ENCODE results near the gene SERTAD3.
A peak's percentile ranks its signal among the peaks of the same experiment; 100 is the strongest.
"Not testable (repeated sequence)": the region's sequence is repeated elsewhere in the genome, so short reads cannot be mapped to it uniquely, and the experiment has no call there.

Gene SERTAD3

GRCh38 chr19:40408598-40408925 lies 35.6 kb downstream of the SERTAD3 start:
- not testable (repeated sequence) for DNase-seq (ENCODE audit: low spot score)

- DNase-seq (ENCODE audit: low spot score): no peak
Measured at GRCh38 chr19:40407714-40408597, 36.2 kb downstream of the SERTAD3 start.

- DNase-seq (ENCODE audit: low spot score): peak; percentile 85
Measured at GRCh38 chr19:40403262-40403984, 40.7 kb downstream of the SERTAD3 start.

- no peak for DNase-seq (ENCODE audit: low spot score)
Measured at GRCh38 chr19:40400559-40400958, 43.6 kb downstream of the SERTAD3 start.

- DNase-seq (ENCODE audit: low spot score): no peak
Measured at GRCh38 chr19:40398417-40399131, 45.6 kb downstream of the SERTAD3 start.

- DNase-seq (ENCODE audit: low spot score): no peak
Measured at GRCh38 chr19:40397568-40397906, 46.6 kb downstream of the SERTAD3 start.

GRCh38 chr19:40396886-40397567 lies 47.1 kb downstream of the SERTAD3 start:
- no peak for DNase-seq (ENCODE audit: low spot score)

- no peak for DNase-seq (ENCODE audit: low spot score)
Measured at GRCh38 chr19:40395956-40396355, 48.2 kb downstream of the SERTAD3 start.

GRCh38 chr19:40394816-40395210 lies 49.3 kb downstream of the SERTAD3 start:
- DNase-seq (ENCODE audit: low spot score): peak; percentile 44

GRCh38 chr19:40393894-40394815 lies 50.0 kb downstream of the SERTAD3 start:
- DNase-seq (ENCODE audit: low spot score): no peak

- no peak for DNase-seq (ENCODE audit: low spot score)
Measured at GRCh38 chr19:40392894-40393517, 51.1 kb downstream of the SERTAD3 start.

- no peak for DNase-seq (ENCODE audit: low spot score)
Measured at GRCh38 chr19:40392123-40392522, 52.0 kb downstream of the SERTAD3 start.
